Measurements from ENCODE around the gene HS3ST5.
"Not testable (repeated sequence)": the region's sequence is repeated elsewhere in the genome, so short reads cannot be mapped to it uniquely, and the experiment has no call there.

The HS3ST5 gene

DNA sequence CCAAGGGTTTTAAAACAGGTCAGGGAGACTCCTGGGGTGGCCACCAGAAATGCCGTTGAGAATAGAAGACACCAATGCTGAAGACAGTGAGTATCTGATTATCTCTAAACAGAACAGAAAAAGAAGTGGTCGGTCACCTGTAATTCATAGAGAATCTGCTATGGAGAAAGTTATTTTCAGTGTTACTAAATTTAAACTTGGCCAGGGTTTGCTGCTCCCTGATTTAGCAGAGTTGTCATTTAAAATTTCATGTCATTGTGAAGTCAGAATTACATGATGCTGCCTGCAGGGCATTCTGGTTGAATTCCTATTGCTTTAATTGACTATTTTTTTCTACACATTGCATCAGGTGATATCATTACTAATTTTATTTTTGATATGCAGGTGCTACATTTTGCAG, 114.1 kb downstream of the HS3ST5 start:
- Histone ChIP-seq H3K9me3 (ENCODE audit: control insufficient read depth, low read length) (no peaks in the 10 kb centered on the region), H3K36me3 (ENCODE audit: control insufficient read depth, insufficient read depth, low read length) (no peaks in the 10 kb centered on the region), H3K4me1 (ENCODE audit: control insufficient read depth, insufficient read depth, low read length, poor library complexity, severe bottlenecking) (no peaks in the 10 kb centered on the region), H3K27ac (ENCODE audit: low read depth, low read length, severe bottlenecking) (no peak overlapping the region), H3K4me3 (ENCODE audit: extremely low read depth, insufficient read depth, low read length, poor library complexity, severe bottlenecking) (no peak overlapping the region)
- WGBS, 2 experiments (ENCODE audit: insufficient coverage in 2 of 2) = 60 to 83% methylated on average over 1 of the region's 2 CpGs

DNA sequence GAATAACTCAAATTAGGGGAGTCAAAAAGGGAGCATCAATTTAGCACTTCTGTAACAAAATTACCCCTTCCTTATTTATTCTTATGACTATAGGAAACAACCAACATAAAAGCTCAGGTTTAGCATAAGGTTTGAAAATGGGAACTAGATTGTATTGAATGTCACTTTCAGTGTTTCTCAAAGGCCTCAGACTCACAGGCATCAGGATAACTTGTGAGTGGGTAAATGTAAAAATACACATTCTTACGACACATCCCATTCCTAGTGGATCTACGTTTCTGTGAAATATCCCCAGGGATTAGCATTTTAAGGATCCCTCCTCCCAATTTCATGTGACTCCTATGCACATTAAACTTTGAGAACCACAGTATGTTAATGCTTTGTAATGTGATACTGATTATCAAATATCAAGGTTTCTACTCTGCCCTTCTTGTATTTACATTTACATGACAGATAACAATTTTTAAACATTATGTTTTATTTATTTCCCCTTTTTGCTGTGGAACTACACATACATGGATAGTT, 114.8 kb downstream of the HS3ST5 start:
- no CpG with 5 or more reads among the region's 2 CpGs for WGBS, 2 experiments (ENCODE audit: insufficient coverage in 2 of 2)
- Histone ChIP-seq H3K36me3 (ENCODE audit: control insufficient read depth, insufficient read depth, low read length) (no peaks in the 10 kb centered on the region), H3K9me3 (ENCODE audit: control insufficient read depth, low read length) (no peaks in the 10 kb centered on the region), H3K27ac (ENCODE audit: low read depth, low read length, severe bottlenecking) (no peak overlapping the region), H3K4me3 (ENCODE audit: extremely low read depth, insufficient read depth, low read length, poor library complexity, severe bottlenecking) (no peak overlapping the region), H3K4me1 (ENCODE audit: control insufficient read depth, insufficient read depth, low read length, poor library complexity, severe bottlenecking) (no peaks in the 10 kb centered on the region)

GRCh38 chr6:114220241-114220640, 122.6 kb downstream of the HS3ST5 start:
- Histone ChIP-seq H3K4me3 (ENCODE audit: extremely low read depth, insufficient read depth, low read length, poor library complexity, severe bottlenecking) (no peak overlapping the region), H3K4me1 (ENCODE audit: control insufficient read depth, insufficient read depth, low read length, poor library complexity, severe bottlenecking) (no peaks in the 10 kb centered on the region), H3K9me3 (ENCODE audit: control insufficient read depth, low read length) (no peaks in the 10 kb centered on the region), H3K27ac (ENCODE audit: low read depth, low read length, severe bottlenecking) (no peak overlapping the region), H3K36me3 (ENCODE audit: control insufficient read depth, insufficient read depth, low read length) (no peaks in the 10 kb centered on the region)
- WGBS, 2 experiments (ENCODE audit: insufficient coverage in 2 of 2) = no CpG with 5 or more reads among the region's 2 CpGs

DNA sequence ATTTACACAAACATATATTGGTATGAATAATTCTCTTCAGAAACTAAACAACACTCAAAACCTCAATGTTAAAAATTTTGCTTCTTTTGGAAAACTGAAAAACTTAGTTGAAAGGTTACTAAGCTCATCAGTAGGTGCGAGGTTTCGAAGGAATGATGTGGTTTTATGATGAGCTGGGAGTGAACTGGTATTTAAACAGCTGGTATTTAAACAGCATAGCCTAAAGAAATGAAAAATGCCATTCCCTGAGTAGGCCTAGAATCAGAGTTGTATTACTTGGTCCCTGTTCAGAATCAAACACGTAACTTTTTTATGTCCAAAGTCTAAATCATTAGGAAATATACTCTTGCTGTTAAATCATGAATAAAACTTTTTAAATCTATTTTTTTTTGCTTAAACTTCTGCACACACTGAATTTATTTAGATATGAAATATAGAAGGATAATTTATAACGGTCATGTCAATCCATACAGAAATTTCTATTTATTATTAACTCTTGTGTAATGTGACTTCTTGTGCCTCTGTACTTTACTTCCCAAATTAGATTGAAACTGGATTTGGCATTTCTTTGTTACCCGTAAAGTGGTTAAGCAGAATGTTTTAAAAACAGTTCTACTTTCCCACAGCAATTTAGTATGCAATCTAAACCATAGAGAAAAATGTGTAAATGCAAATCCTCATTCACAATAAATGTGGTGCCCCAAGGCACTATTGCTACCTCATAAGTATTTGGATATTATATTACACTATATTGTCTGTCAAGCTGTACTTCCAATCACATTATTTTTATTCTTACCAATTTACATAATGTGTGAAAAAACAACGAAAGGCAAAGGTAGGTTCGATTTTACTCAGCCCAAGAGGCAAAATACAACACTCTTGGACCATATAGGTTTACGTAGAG, 124.1 kb downstream of the HS3ST5 start:
- H3K9me3 ChIP-seq (ENCODE audit: control insufficient read depth, low read length) = no peaks in the 10 kb centered on the region
- H3K27ac ChIP-seq (ENCODE audit: low read depth, low read length, severe bottlenecking) = no peak overlapping the region
- WGBS, 2 experiments (ENCODE audit: insufficient coverage in 2 of 2) = 57 to 63% methylated on average over 2 of the region's 8 CpGs
- H3K4me1 ChIP-seq (ENCODE audit: control insufficient read depth, insufficient read depth, low read length, poor library complexity, severe bottlenecking) = no peaks in the 10 kb centered on the region
- H3K4me3 ChIP-seq (ENCODE audit: extremely low read depth, insufficient read depth, low read length, poor library complexity, severe bottlenecking) = no peak overlapping the region
- no peaks in the 10 kb centered on the region for H3K36me3 ChIP-seq (ENCODE audit: control insufficient read depth, insufficient read depth, low read length)

GRCh38 chr6:114217996-114218395, 124.8 kb downstream of the HS3ST5 start:
- H3K27ac ChIP-seq (ENCODE audit: low read depth, low read length, severe bottlenecking); H3K36me3 ChIP-seq (ENCODE audit: control insufficient read depth, insufficient read depth, low read length); H3K4me3 ChIP-seq (ENCODE audit: extremely low read depth, insufficient read depth, low read length, poor library complexity, severe bottlenecking); H3K4me1 ChIP-seq (ENCODE audit: control insufficient read depth, insufficient read depth, low read length, poor library complexity, severe bottlenecking); H3K9me3 ChIP-seq (ENCODE audit: control insufficient read depth, low read length): not testable (repeated sequence)
- WGBS, 2 experiments (ENCODE audit: insufficient coverage in 2 of 2) = 93 to 100% methylated on average over 7 of the region's 10 CpGs

DNA sequence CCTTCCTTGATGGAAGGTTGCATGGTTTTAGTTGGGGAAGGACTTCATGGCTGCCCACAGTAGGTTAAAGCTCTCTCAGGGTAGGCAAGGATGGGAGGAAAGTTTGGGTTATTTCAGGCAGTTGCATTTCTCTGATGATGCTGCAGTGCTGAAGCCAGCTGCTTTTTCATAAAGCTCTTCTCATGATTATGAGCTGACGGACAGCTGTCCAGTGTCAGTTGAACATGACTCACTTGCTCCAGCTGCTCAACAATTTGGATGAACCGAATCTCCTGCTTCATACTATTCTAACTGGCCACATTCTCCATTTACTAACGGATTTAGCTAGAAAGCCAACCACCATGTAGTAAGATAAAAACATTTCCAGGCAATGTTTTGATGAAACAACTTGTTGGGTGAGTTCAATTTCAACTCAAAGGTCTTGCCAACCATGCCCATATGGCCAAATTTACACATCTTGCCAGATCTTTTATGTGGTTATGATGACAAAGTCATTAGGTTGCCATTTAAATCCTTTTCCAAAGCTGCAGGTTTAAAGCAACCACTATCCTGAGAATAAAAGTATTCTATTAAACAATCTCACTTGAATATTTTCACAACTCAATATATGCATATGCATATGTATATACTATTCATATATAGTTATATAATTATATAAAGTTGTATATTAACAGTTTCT, 125.9 kb downstream of the HS3ST5 start:
- no peaks in the 10 kb centered on the region for H3K36me3 ChIP-seq (ENCODE audit: control insufficient read depth, insufficient read depth, low read length)
- no peak overlapping the region for H3K27ac ChIP-seq (ENCODE audit: low read depth, low read length, severe bottlenecking)
- no peaks in the 10 kb centered on the region for H3K9me3 ChIP-seq (ENCODE audit: control insufficient read depth, low read length)
- 82 to 88% methylated on average over 2 of the region's 3 CpGs for WGBS, 2 experiments (ENCODE audit: insufficient coverage in 2 of 2)
- no peak overlapping the region for H3K4me3 ChIP-seq (ENCODE audit: extremely low read depth, insufficient read depth, low read length, poor library complexity, severe bottlenecking)
- no peaks in the 10 kb centered on the region for H3K4me1 ChIP-seq (ENCODE audit: control insufficient read depth, insufficient read depth, low read length, poor library complexity, severe bottlenecking)

GRCh38 chr6:114210467-114210866, 132.4 kb downstream of the HS3ST5 start:
- WGBS, 2 experiments (ENCODE audit: insufficient coverage in 2 of 2) = 80 to 93% methylated on average over 1 to 3 of the region's 4 CpGs
- Histone ChIP-seq H3K4me3 (ENCODE audit: extremely low read depth, insufficient read depth, low read length, poor library complexity, severe bottlenecking) (no peak overlapping the region), H3K27ac (ENCODE audit: low read depth, low read length, severe bottlenecking) (no peak overlapping the region), H3K4me1 (ENCODE audit: control insufficient read depth, insufficient read depth, low read length, poor library complexity, severe bottlenecking) (no peaks in the 10 kb centered on the region), H3K36me3 (ENCODE audit: control insufficient read depth, insufficient read depth, low read length) (no peaks in the 10 kb centered on the region), H3K9me3 (ENCODE audit: control insufficient read depth, low read length) (no peaks in the 10 kb centered on the region)

GRCh38 chr6:114203460-114203859, 139.4 kb downstream of the HS3ST5 start:
- no peaks in the 10 kb centered on the region for H3K9me3 ChIP-seq (ENCODE audit: control insufficient read depth, low read length)
- WGBS, 2 experiments (ENCODE audit: insufficient coverage in 2 of 2) = 100% methylated on average over 1 of the region's 3 CpGs
- H3K4me3 ChIP-seq (ENCODE audit: extremely low read depth, insufficient read depth, low read length, poor library complexity, severe bottlenecking) = no peak overlapping the region
- no peaks in the 10 kb centered on the region for H3K36me3 ChIP-seq (ENCODE audit: control insufficient read depth, insufficient read depth, low read length)
- no peaks in the 10 kb centered on the region for H3K4me1 ChIP-seq (ENCODE audit: control insufficient read depth, insufficient read depth, low read length, poor library complexity, severe bottlenecking)
- H3K27ac ChIP-seq (ENCODE audit: low read depth, low read length, severe bottlenecking) = no peak overlapping the region

- no peaks in the 10 kb centered on the region for H3K36me3 ChIP-seq (ENCODE audit: control insufficient read depth, insufficient read depth, low read length)
- no peak overlapping the region for H3K27ac ChIP-seq (ENCODE audit: low read depth, low read length, severe bottlenecking)
- no peaks in the 10 kb centered on the region for H3K4me1 ChIP-seq (ENCODE audit: control insufficient read depth, insufficient read depth, low read length, poor library complexity, severe bottlenecking)
- no peak overlapping the region for H3K4me3 ChIP-seq (ENCODE audit: extremely low read depth, insufficient read depth, low read length, poor library complexity, severe bottlenecking)
- no peaks in the 10 kb centered on the region for H3K9me3 ChIP-seq (ENCODE audit: control insufficient read depth, low read length)
Observed at GRCh38 chr6:114202389-114202788, 140.4 kb downstream of the HS3ST5 start.

GRCh38 chr6:114200891-114201290, 141.9 kb downstream of the HS3ST5 start:
- no peaks in the 10 kb centered on the region for H3K36me3 ChIP-seq (ENCODE audit: control insufficient read depth, insufficient read depth, low read length)
- H3K4me3 ChIP-seq (ENCODE audit: extremely low read depth, insufficient read depth, low read length, poor library complexity, severe bottlenecking) = no peak overlapping the region
- H3K9me3 ChIP-seq (ENCODE audit: control insufficient read depth, low read length) = no peaks in the 10 kb centered on the region
- H3K4me1 ChIP-seq (ENCODE audit: control insufficient read depth, insufficient read depth, low read length, poor library complexity, severe bottlenecking) = no peaks in the 10 kb centered on the region
- 72 to 92% methylated on average over 2 to 3 of the region's 3 CpGs for WGBS, 2 experiments (ENCODE audit: insufficient coverage in 2 of 2)
- H3K27ac ChIP-seq (ENCODE audit: low read depth, low read length, severe bottlenecking) = no peak overlapping the region
